ENCODE results near the gene PLEKHG4.

Gene PLEKHG4

GRCh38 chr16:67310561-67310960 lies 31.2 kb downstream of the PLEKHG4 start:
- Histone ChIP-seq H3K27me3 (ENCODE audit: insufficient read depth, low read depth, severe bottlenecking) (no peaks in the 10 kb centered on the region), H3K36me3 (no peaks in the 10 kb centered on the region), H3K9me3 (ENCODE audit: severe bottlenecking) (no peaks in the 10 kb centered on the region), H3K4me3 (ENCODE audit: low read depth, low read length) (no peak overlapping the region), H3K27ac (no peak overlapping the region)
- no peak for DNase-seq
- TF ChIP-seq, protein P1, sequence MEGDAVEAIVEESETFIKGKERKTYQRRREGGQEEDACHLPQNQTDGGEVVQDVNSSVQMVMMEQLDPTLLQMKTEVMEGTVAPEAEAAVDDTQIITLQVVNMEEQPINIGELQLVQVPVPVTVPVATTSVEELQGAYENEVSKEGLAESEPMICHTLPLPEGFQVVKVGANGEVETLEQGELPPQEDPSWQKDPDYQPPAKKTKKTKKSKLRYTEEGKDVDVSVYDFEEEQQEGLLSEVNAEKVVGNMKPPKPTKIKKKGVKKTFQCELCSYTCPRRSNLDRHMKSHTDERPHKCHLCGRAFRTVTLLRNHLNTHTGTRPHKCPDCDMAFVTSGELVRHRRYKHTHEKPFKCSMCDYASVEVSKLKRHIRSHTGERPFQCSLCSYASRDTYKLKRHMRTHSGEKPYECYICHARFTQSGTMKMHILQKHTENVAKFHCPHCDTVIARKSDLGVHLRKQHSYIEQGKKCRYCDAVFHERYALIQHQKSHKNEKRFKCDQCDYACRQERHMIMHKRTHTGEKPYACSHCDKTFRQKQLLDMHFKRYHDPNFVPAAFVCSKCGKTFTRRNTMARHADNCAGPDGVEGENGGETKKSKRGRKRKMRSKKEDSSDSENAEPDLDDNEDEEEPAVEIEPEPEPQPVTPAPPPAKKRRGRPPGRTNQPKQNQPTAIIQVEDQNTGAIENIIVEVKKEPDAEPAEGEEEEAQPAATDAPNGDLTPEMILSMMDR (IDR thresholded peaks at IDR 0.05; ENCODE audit: low read depth, low read length) = no peak

GRCh38 chr16:67311607-67312488 lies 32.5 kb downstream of the PLEKHG4 start:
- TF ChIP-seq, protein P1 (IDR thresholded peaks at IDR 0.05; ENCODE audit: low read depth, low read length) = no peak
- no peak overlapping the region for H3K27ac ChIP-seq
- H3K4me3 ChIP-seq (ENCODE audit: low read depth, low read length) = no peak overlapping the region
- no peaks in the 10 kb centered on the region for H3K27me3 ChIP-seq (ENCODE audit: insufficient read depth, low read depth, severe bottlenecking)
- DNase-seq = no peak
- no peaks in the 10 kb centered on the region for H3K9me3 ChIP-seq (ENCODE audit: severe bottlenecking)
- no peaks in the 10 kb centered on the region for H3K36me3 ChIP-seq

DNA sequence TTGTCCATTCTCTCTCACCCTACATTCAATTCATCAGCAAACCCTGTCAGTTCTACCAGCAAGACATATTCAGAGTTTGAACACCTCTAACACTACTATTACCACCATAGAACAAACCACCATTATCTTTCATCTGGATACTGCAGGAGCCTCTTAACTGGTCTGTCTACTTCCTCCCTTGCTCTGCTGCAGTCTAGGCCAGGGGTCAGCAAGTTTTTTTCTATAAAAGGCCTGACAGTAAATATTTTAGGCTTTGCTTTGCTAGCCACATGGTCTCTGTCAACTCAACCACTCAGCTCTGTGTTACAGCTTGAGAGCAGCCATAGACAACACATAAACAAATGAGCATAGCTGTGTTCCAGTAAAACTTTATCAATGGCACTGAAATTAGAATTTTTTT lies 33.4 kb downstream of the PLEKHG4 start:
- TF ChIP-seq, protein P1 (IDR thresholded peaks at IDR 0.05; ENCODE audit: low read depth, low read length) = no peak
- H3K9me3 ChIP-seq (ENCODE audit: severe bottlenecking) = no peaks in the 10 kb centered on the region
- no peaks in the 10 kb centered on the region for H3K36me3 ChIP-seq
- no peak overlapping the region for H3K27ac ChIP-seq
- H3K4me3 ChIP-seq (ENCODE audit: low read depth, low read length) = no peak overlapping the region
- no peak for DNase-seq
- no peaks in the 10 kb centered on the region for H3K27me3 ChIP-seq (ENCODE audit: insufficient read depth, low read depth, severe bottlenecking)

GRCh38 chr16:67317853-67318252 lies 38.5 kb downstream of the PLEKHG4 start:
- Histone ChIP-seq H3K27ac (no peak overlapping the region), H3K27me3 (ENCODE audit: insufficient read depth, low read depth, severe bottlenecking) (no peaks in the 10 kb centered on the region), H3K9me3 (ENCODE audit: severe bottlenecking) (no peaks in the 10 kb centered on the region), H3K36me3 (no peaks in the 10 kb centered on the region), H3K4me3 (ENCODE audit: low read depth, low read length) (no peak overlapping the region)
- TF ChIP-seq, protein P1 (IDR thresholded peaks at IDR 0.05; ENCODE audit: low read depth, low read length) = no peak
- DNase-seq = no peak

GRCh38 chr16:67326115-67326471 lies 46.8 kb downstream of the PLEKHG4 start:
- H3K4me3 ChIP-seq (ENCODE audit: low read depth, low read length) = peak overlapping the region; percentile 32
- H3K27ac ChIP-seq = peak overlapping the region; percentile 45; the same call in 1 of the 2 replicates

More at GRCh38 chr16:67326115-67326471, 46.8 kb downstream of the PLEKHG4 start:
- no peaks in the 10 kb centered on the region for H3K36me3 ChIP-seq
- DNase-seq = no peak
- no peaks in the 10 kb centered on the region for H3K9me3 ChIP-seq (ENCODE audit: severe bottlenecking)
- TF ChIP-seq, protein P1 (IDR thresholded peaks at IDR 0.05; ENCODE audit: low read depth, low read length) = no peak
- H3K27me3 ChIP-seq (ENCODE audit: insufficient read depth, low read depth, severe bottlenecking) = no peaks in the 10 kb centered on the region

Data from WERI-Rb-1 (cell line).